DMS53 treated with DMSO at 0.1 percent for 48 hours (cell line): ENCODE measurements around the gene UBAC1.

Experiments
- DNase-seq: peaks from one replicate; lab custom pipeline; 2025; ENCODE audit not compliant: unreplicated experiment; lab: John Stamatoyannopoulos, UW

UBAC1 gene

GRCh38 chr9:135979547-135980166 is 18.5 kb upstream of the UBAC1 start:
- DNase-seq, result no peak

DNA sequence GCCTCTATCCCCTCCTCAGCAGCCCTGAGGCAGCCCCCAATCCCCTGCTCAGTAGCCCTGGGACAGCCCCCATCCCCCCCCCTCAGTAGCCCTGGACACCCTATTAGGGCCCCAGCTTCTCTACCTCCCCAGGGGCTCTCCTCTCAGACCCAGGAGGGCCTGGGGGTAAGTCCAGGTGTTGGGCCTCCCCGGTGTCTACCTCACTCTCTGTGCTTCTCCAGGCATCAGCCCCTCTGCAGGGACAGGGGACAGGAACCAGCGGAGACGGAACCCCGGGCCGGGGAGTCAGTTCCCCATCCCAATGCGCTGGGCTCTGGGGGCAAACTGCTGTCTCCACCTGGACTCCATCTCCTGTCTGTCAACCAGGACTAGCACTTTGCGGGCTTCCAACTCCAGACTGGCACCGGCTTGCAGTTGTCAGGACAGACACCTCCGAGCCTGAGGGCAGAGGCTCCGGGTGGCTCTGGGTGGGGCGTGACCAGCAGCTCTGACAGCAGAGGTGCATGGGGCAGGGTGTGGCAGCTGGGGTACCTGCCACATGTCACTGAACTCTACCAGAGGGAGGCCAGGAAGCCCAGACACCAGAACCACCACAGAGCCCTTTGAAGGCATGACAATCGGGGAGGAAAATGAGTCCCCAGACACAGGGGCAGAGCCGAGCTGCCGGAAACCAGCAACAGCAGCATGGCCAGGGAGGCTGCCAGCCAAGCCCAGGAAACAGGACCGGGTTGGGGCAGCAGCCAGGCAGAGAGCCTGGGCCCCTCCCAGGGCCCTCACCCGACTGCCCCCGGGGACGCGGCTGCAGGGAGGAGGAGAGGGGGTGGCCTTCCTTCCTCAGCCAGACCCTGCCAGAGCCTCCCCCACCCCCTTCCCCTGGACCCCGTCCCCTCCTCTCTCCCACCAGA is 17.7 kb upstream of the UBAC1 start:
- DNase-seq, result no peak

DNA sequence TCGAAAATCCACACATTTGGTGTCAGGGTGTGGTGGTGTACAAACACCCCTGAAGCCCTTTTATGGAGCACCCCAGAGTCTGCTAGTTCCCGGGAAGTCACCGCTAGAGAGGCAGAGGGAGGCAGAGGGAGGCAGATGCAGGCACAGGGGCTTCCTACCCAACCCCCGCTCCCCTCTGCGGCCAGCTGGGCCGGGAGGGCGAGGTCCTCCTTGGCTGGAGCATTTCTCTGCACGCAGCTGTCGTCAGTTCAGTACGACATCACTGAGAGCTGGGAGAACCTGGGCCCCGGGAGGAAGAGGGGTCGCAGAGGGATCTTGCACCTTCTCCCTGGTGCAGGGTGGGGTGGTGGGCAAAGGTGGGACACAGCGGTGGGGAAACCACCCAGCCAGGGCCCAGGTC is 15.8 kb upstream of the UBAC1 start:
- no peak for DNase-seq

GRCh38 chr9:135976531-135976930 is 15.4 kb upstream of the UBAC1 start:
- no peak for DNase-seq

GRCh38 chr9:135975834-135976233 is 14.7 kb upstream of the UBAC1 start:
- DNase-seq, result no peak

DNA sequence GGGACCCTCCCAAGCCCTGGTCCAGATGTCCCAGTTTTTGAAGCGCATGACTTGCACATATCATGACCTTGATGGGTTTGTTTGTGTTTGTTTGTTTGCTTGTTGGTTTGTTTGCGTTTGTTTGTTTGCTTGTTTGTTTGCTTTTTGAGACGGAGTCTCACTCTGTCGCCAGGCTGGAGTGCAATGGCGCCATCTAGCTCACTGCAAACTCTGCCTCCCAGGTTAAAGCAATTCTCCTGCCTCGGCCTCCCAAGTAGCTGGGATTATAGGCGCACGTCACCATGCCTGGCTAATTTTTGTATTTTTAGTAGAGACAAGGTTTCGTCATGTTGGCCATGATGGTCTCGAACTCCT is 13.0 kb upstream of the UBAC1 start:
- no peak for DNase-seq

DNA sequence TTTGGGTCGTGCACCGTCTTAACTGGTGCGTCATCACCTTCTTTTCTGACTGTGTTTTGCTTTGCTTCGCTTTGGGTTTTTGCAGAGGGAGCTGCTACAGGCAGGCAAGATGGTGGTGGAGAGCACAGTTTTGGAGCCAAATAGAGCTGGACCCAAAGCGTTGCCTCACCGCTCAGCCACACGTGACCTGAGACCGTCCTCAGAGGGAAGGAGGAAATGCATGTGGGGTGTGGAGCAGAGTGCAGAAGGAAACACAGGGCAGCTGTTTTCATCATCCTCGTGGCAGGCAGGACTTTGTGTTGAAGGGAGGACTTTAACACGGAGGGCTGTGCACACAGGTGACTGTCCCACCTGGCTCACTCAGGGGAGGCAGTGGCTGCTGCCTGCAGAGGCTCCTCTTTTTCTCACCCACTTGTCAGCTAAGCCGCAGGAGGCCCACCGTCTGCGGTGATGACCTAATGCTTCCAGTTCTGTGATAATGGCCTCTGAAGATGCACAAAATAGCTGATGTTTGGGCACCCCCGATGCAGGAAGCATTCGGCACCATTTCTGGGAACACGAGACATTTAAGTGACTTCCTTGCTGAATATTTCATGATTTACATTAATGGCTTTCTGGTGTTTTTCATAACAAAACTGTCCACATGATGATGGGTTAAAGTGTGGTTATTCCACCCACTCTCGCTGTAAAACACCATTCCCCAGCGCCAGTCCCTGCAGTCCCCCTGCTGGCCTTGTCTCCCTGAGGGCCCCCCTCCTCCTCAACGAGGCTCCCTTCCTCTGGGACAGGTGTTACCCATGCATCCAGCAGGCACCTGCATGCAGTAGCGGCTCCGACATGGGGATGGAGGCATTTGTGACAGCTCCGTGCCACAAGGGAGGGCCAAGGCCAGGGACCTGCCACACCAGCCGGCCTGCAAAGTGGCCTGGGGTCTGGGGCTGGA is 12.4 kb upstream of the UBAC1 start:
- DNase-seq, result no peak

- DNase-seq, result peak; percentile 10
Measured at GRCh38 chr9:135971892-135972291, 10.7 kb upstream of the UBAC1 start.

DNA sequence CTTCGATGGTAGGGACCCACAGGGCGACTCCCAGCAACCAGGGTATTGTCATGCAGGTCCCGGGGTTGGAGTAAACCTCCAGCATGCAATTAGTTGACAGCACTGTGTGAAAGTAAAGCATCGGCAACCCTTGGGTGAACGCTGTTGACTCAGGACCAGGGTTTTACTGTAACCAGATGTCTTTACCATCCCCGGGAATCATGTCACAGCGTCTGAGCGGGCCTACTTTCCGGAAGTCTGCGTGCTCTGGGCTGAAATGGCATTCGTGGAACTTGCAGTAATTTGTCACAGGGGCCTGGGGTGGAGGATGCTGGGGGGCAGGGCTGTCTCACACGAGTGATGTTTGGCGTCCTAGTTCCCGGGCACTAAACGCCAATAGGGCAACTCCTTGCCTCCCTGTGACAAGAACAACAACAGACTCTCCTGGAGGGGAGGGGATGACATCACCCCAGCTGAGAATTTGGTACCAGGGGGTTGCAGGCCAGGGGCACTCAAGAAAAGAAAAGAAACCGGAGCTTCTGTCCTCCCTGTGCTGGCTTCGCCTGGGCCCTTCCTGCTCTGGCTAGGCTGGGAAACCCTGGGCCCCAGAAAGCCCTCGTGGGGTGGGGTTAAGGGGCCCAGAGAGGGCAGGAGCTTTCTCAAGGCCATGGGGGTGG is 10.1 kb upstream of the UBAC1 start:
- no peak for DNase-seq

- no peak for DNase-seq
Measured at GRCh38 chr9:135970128-135970815, 9.1 kb upstream of the UBAC1 start.

DNA sequence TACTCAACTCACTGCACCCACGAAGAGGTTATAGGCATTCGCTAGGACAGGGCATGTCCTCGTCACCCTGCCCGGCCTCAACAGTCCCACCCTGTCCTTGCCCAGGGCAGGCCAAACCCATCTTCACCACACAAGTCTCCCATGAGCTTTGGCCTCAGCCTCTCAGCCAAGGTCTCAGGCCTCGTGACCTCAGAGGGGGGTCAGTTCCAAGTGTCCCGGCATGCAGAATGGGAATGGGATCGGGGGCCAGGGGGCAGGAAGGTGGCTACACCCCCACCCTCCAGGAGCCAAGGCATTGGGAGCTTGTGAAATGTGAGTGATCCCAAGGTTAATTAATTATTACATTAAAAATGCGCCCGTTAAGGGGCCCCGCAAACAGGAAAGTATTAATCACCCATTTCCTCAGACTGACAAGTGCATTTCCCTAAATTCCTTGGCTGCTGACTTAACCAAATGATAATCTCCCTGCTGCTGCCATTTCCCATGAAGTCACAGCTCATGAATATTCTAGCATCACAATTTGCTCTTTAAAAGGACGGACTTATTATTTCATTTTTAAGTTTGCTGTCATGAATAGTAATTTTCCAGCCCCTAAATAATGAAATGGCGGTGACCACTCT is 8.0 kb upstream of the UBAC1 start:
- DNase-seq, result no peak

GRCh38 chr9:135968601-135969000 is 7.4 kb upstream of the UBAC1 start:
- DNase-seq, result no peak

DNA sequence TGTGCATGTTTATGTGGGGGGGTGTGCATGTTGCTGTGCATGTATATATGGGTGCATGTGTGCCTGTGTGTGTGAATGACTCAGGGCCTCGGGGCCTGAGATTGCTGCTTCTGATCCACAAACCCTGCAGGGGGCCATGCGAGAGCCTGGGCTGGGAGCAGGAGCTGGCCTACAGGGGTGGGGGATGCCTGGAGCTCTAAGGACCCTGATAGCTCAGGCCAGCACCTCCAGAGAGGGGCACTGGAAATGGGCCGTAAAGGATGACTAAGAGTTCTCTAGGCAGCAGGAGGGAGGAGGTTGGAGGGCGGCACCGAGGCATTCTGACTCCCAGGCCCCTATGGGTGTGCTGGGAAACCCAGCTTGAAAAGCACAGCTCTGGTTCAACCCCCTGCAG is 6.9 kb upstream of the UBAC1 start:
- DNase-seq, result no peak

DNA sequence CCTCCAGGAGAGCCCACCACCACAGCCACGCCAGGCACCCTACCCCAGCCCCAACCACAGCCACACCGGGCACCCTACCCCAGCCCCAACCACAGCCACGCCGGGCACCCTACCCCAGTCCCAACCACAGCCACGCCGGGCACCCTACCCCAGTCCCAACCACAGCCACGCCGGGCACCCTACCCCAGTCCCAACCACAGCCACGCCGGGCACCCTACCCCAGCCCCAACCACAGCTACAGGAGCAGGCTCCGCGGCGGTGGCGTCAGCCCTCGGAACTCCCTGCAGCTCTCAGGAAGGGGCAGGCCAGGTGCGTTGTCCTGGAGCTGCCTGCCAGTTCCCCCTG is 5.7 kb upstream of the UBAC1 start:
- peak; percentile 17 for DNase-seq

DNA sequence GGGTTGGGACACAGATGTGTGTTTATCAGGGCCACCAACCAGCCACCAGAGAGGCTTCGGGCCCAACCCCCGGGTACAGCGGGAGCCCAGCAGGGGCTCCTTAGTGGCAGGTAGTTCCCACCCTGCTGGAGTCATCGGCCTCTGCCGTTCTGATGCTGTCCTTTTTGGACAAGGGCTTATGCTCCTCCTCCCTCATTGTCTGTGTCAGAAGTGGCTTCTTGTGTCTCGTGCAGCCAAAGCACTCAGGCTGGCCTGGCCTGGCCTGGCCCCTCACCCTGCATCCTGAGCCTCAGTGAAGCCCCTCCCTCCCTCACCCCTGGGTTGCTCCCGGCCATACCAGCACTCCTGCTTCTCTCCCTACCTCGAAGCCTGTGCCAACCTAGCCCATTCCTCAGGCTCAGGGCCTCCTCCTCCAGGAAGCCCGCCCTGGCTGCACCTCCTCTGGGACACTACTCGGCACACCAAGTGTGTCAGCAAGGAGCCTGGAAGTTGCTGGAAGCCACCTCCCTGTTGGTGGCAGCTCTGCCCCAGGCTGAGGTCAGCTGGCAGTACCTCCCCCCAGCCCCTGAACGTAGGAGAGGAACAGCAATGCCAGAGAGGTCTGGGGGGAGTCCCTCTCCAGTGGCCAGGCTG is 4.1 kb upstream of the UBAC1 start:
- DNase-seq, result no peak

DNA sequence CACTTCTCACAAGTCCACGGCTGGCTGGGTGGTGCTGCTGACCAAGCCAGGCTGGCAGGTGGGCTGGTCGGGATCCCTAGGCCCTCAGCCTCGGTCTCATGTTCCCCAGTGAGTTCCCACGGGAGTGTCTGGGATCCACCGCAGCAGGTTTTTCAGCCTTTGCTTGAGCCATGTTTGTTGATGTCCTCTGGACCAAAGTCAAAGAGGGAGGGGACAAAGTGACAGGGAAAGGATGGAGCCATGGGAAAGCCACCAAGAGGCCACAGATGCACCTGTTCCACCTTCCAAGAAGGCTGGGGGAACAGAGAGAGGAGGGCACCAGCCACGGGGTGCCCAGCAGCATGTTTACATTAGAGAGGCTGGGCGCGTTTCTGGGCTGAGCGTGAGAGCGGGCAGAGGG is 2.8 kb upstream of the UBAC1 start:
- no peak for DNase-seq

DNA sequence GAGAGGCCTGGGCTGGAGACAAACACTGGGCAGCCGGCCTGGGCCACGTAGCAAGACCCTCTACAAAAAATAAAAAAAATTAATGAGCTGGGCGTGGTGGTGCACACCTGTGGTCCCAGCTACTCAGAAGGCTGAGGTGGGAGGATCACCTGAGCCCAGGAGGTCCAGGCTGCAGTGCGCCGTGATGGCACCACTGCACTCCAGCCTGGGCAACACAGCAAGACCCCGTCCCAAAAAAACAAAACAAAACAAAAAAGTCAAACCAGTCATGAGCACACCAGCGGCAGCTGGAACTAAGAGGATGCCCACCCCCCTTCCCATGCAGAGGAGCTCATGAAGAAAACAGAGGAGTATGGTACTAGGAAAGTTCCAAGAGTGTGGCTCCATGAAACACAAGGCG is 2.2 kb upstream of the UBAC1 start:
- no peak for DNase-seq

- no peak for DNase-seq
Measured at GRCh38 chr9:135962696-135963307, 1.6 kb upstream of the UBAC1 start.
